ENCODE results near the gene KIF17. TPM values are rescaled to one million over a fixed set of nuclear protein-coding genes. Genes with fewer than 3 reads are reported as not detected.
"Not testable (repeated sequence)": the region's sequence is repeated elsewhere in the genome, so short reads cannot be mapped to it uniquely, and the experiment has no call there.

The KIF17 gene
- polyA plus RNA-seq, 4 donors = 1.3 to 2.7 (median 2.4) TPM

GRCh38 chr1:20683614-20684013, 34.2 kb downstream of the KIF17 start:
- no peaks in the 10 kb centered on the region for H3K9me3 ChIP-seq (ENCODE audit: control insufficient read depth in 2 of 2, insufficient read depth in 1 of 2, low read depth in 1 of 2, low read length in 1 of 2)
- H3K4me3 ChIP-seq (ENCODE audit: low read depth in 1 of 3, low read length in 3 of 3) = no peak overlapping the region
- DNase-seq (no peak), FAIRE-seq (no peak)
- no peaks in the 10 kb centered on the region for H3K4me1 ChIP-seq (ENCODE audit: control insufficient read depth in 3 of 3, insufficient read depth in 2 of 3, low read depth in 1 of 3, low read length in 2 of 3)
- WGBS, 3 donors = 72 to 82% (median 76%) methylated on average over 10 of the region's 10 CpGs
- H3K27ac ChIP-seq (ENCODE audit: low read depth in 1 of 3, low read length in 2 of 3) = no peak overlapping the region
- no peaks in the 10 kb centered on the region for H3K36me3 ChIP-seq (ENCODE audit: control insufficient read depth in 3 of 3, insufficient read depth in 2 of 3, low read depth in 1 of 3, low read length in 3 of 3)
- H3K27me3 ChIP-seq (ENCODE audit: control insufficient read depth in 3 of 3, insufficient read depth in 3 of 3, low read length in 3 of 3) = no peaks in the 10 kb centered on the region

- WGBS, 3 donors = 63 to 77% (median 69%) methylated on average over 22 to 24 of the region's 24 CpGs
- FAIRE-seq (no peak), DNase-seq (no peak)
- no peaks in the 10 kb centered on the region for H3K9me3 ChIP-seq (ENCODE audit: control insufficient read depth in 2 of 2, insufficient read depth in 1 of 2, low read depth in 1 of 2, low read length in 1 of 2)
- no peak overlapping the region for H3K4me3 ChIP-seq (ENCODE audit: low read depth in 1 of 3, low read length in 3 of 3)
- H3K4me1 ChIP-seq (ENCODE audit: control insufficient read depth in 3 of 3, insufficient read depth in 2 of 3, low read depth in 1 of 3, low read length in 2 of 3) = peaks cover 0 to 2% (median 0%) of the 10 kb centered on the region in 3 donors
- H3K36me3 ChIP-seq (ENCODE audit: control insufficient read depth in 3 of 3, insufficient read depth in 2 of 3, low read depth in 1 of 3, low read length in 3 of 3) = no peaks in the 10 kb centered on the region
- H3K27me3 ChIP-seq (ENCODE audit: control insufficient read depth in 3 of 3, insufficient read depth in 3 of 3, low read length in 3 of 3) = no peaks in the 10 kb centered on the region
- H3K27ac ChIP-seq (ENCODE audit: low read depth in 1 of 3, low read length in 2 of 3) = no peak overlapping the region
These were observed 35.1 kb downstream of the KIF17 start for GRCh38 chr1:20682571-20683236.

- Histone ChIP-seq H3K27ac (ENCODE audit: low read depth in 1 of 3, low read length in 2 of 3) (no peak overlapping the region), H3K4me3 (ENCODE audit: low read depth in 1 of 3, low read length in 3 of 3) (no peak overlapping the region), H3K36me3 (ENCODE audit: control insufficient read depth in 3 of 3, insufficient read depth in 2 of 3, low read depth in 1 of 3, low read length in 3 of 3) (no peaks in the 10 kb centered on the region), H3K4me1 (ENCODE audit: control insufficient read depth in 3 of 3, insufficient read depth in 2 of 3, low read depth in 1 of 3, low read length in 2 of 3) (peaks cover 0 to 2% (median 0%) of the 10 kb centered on the region in 3 donors), H3K9me3 (ENCODE audit: control insufficient read depth in 2 of 2, insufficient read depth in 1 of 2, low read depth in 1 of 2, low read length in 1 of 2) (no peaks in the 10 kb centered on the region), H3K27me3 (ENCODE audit: control insufficient read depth in 3 of 3, insufficient read depth in 3 of 3, low read length in 3 of 3) (no peaks in the 10 kb centered on the region)
- DNase-seq = no peak
- 88 to 91% (median 89%) methylated on average over 9 of the region's 9 CpGs for WGBS, 3 donors
- no peak for FAIRE-seq
These were observed 35.8 kb downstream of the KIF17 start for GRCh38 chr1:20681999-20682398.

- FAIRE-seq = no peak
- no peak for DNase-seq
- Histone ChIP-seq H3K27me3 (ENCODE audit: control insufficient read depth in 3 of 3, insufficient read depth in 3 of 3, low read length in 3 of 3) (no peaks in the 10 kb centered on the region), H3K4me3 (ENCODE audit: low read depth in 1 of 3, low read length in 3 of 3) (no peak overlapping the region), H3K36me3 (ENCODE audit: control insufficient read depth in 3 of 3, insufficient read depth in 2 of 3, low read depth in 1 of 3, low read length in 3 of 3) (no peaks in the 10 kb centered on the region), H3K27ac (ENCODE audit: low read depth in 1 of 3, low read length in 2 of 3) (no peak overlapping the region), H3K4me1 (ENCODE audit: control insufficient read depth in 3 of 3, insufficient read depth in 2 of 3, low read depth in 1 of 3, low read length in 2 of 3) (peaks cover 0 to 2% (median 0%) of the 10 kb centered on the region in 3 donors), H3K9me3 (ENCODE audit: control insufficient read depth in 2 of 2, insufficient read depth in 1 of 2, low read depth in 1 of 2, low read length in 1 of 2) (no peaks in the 10 kb centered on the region)
- 59 to 79% (median 65%) methylated on average over 5 of the region's 5 CpGs for WGBS, 3 donors
These were observed 37.5 kb downstream of the KIF17 start for GRCh38 chr1:20680269-20680668.

GRCh38 chr1:20678599-20678998, 39.2 kb downstream of the KIF17 start:
- DNase-seq (no peak), FAIRE-seq (no peak)
- Histone ChIP-seq H3K4me1 (ENCODE audit: control insufficient read depth in 3 of 3, insufficient read depth in 2 of 3, low read depth in 1 of 3, low read length in 2 of 3) (peaks cover 0 to 2% (median 0%) of the 10 kb centered on the region in 3 donors), H3K36me3 (ENCODE audit: control insufficient read depth in 3 of 3, insufficient read depth in 2 of 3, low read depth in 1 of 3, low read length in 3 of 3) (no peaks in the 10 kb centered on the region), H3K27ac (ENCODE audit: low read depth in 1 of 3, low read length in 2 of 3) (no peak overlapping the region), H3K4me3 (ENCODE audit: low read depth in 1 of 3, low read length in 3 of 3) (no peak overlapping the region), H3K27me3 (ENCODE audit: control insufficient read depth in 3 of 3, insufficient read depth in 3 of 3, low read length in 3 of 3) (no peaks in the 10 kb centered on the region), H3K9me3 (ENCODE audit: control insufficient read depth in 2 of 2, insufficient read depth in 1 of 2, low read depth in 1 of 2, low read length in 1 of 2) (no peaks in the 10 kb centered on the region)
- 67 to 86% (median 75%) methylated on average over 6 of the region's 6 CpGs for WGBS, 3 donors

GRCh38 chr1:20673626-20674025, 44.2 kb downstream of the KIF17 start:
- H3K36me3 ChIP-seq (ENCODE audit: control insufficient read depth in 3 of 3, insufficient read depth in 2 of 3, low read depth in 1 of 3, low read length in 3 of 3); FAIRE-seq; H3K4me1 ChIP-seq (ENCODE audit: control insufficient read depth in 3 of 3, insufficient read depth in 2 of 3, low read depth in 1 of 3, low read length in 2 of 3); DNase-seq; H3K4me3 ChIP-seq (ENCODE audit: low read depth in 1 of 3, low read length in 3 of 3); H3K9me3 ChIP-seq (ENCODE audit: control insufficient read depth in 2 of 2, insufficient read depth in 1 of 2, low read depth in 1 of 2, low read length in 1 of 2); H3K27ac ChIP-seq (ENCODE audit: low read depth in 1 of 3, low read length in 2 of 3); H3K27me3 ChIP-seq (ENCODE audit: control insufficient read depth in 3 of 3, insufficient read depth in 3 of 3, low read length in 3 of 3): not testable (repeated sequence)
- WGBS, 3 donors = 85 to 88% (median 86%) methylated on average over 11 of the region's 11 CpGs

- WGBS, 3 donors = 79 to 90% (median 86%) methylated on average over 4 of the region's 4 CpGs
- Histone ChIP-seq H3K27ac (ENCODE audit: low read depth in 1 of 3, low read length in 2 of 3) (no peak overlapping the region), H3K4me1 (ENCODE audit: control insufficient read depth in 3 of 3, insufficient read depth in 2 of 3, low read depth in 1 of 3, low read length in 2 of 3) (no peaks in the 10 kb centered on the region), H3K27me3 (ENCODE audit: control insufficient read depth in 3 of 3, insufficient read depth in 3 of 3, low read length in 3 of 3) (no peaks in the 10 kb centered on the region), H3K9me3 (ENCODE audit: control insufficient read depth in 2 of 2, insufficient read depth in 1 of 2, low read depth in 1 of 2, low read length in 1 of 2) (no peaks in the 10 kb centered on the region), H3K36me3 (ENCODE audit: control insufficient read depth in 3 of 3, insufficient read depth in 2 of 3, low read depth in 1 of 3, low read length in 3 of 3) (no peaks in the 10 kb centered on the region), H3K4me3 (ENCODE audit: low read depth in 1 of 3, low read length in 3 of 3) (no peak overlapping the region)
- DNase-seq (no peak), FAIRE-seq (no peak)
These were observed 45.6 kb downstream of the KIF17 start for GRCh38 chr1:20672265-20672632.

GRCh38 chr1:20670936-20671335, 46.9 kb downstream of the KIF17 start:
- Histone ChIP-seq H3K27ac (ENCODE audit: low read depth in 1 of 3, low read length in 2 of 3) (no peak overlapping the region), H3K36me3 (ENCODE audit: control insufficient read depth in 3 of 3, insufficient read depth in 2 of 3, low read depth in 1 of 3, low read length in 3 of 3) (no peaks in the 10 kb centered on the region), H3K9me3 (ENCODE audit: control insufficient read depth in 2 of 2, insufficient read depth in 1 of 2, low read depth in 1 of 2, low read length in 1 of 2) (no peaks in the 10 kb centered on the region), H3K4me3 (ENCODE audit: low read depth in 1 of 3, low read length in 3 of 3) (no peak overlapping the region), H3K27me3 (ENCODE audit: control insufficient read depth in 3 of 3, insufficient read depth in 3 of 3, low read length in 3 of 3) (no peaks in the 10 kb centered on the region), H3K4me1 (ENCODE audit: control insufficient read depth in 3 of 3, insufficient read depth in 2 of 3, low read depth in 1 of 3, low read length in 2 of 3) (no peaks in the 10 kb centered on the region)
- 91 to 97% (median 93%) methylated on average over 5 of the region's 5 CpGs for WGBS, 3 donors
- DNase-seq (no peak), FAIRE-seq (no peak)

GRCh38 chr1:20668581-20668980, 49.2 kb downstream of the KIF17 start:
- Histone ChIP-seq H3K9me3 (ENCODE audit: control insufficient read depth in 2 of 2, insufficient read depth in 1 of 2, low read depth in 1 of 2, low read length in 1 of 2) (no peaks in the 10 kb centered on the region), H3K27ac (ENCODE audit: low read depth in 1 of 3, low read length in 2 of 3) (no peak overlapping the region), H3K27me3 (ENCODE audit: control insufficient read depth in 3 of 3, insufficient read depth in 3 of 3, low read length in 3 of 3) (no peaks in the 10 kb centered on the region), H3K36me3 (ENCODE audit: control insufficient read depth in 3 of 3, insufficient read depth in 2 of 3, low read depth in 1 of 3, low read length in 3 of 3) (no peaks in the 10 kb centered on the region), H3K4me1 (ENCODE audit: control insufficient read depth in 3 of 3, insufficient read depth in 2 of 3, low read depth in 1 of 3, low read length in 2 of 3) (no peaks in the 10 kb centered on the region), H3K4me3 (ENCODE audit: low read depth in 1 of 3, low read length in 3 of 3) (no peak overlapping the region)
- 88 to 98% (median 92%) methylated on average over 1 of the region's 1 CpG for WGBS, 3 donors
- no peak for FAIRE-seq
- no peak for DNase-seq
